ENCODE measurements around the gene DHRSX. TPM values are rescaled to one million over a fixed set of nuclear protein-coding genes. Genes with fewer than 3 reads are reported as not detected.
"Not testable (repeated sequence)": the region's sequence is repeated elsewhere in the genome, so short reads cannot be mapped to it uniquely, and the experiment has no call there.

DHRSX gene
- total RNA-seq, 4 donors from 2014 or later = 8.2 to 35.7 (median 16.1) TPM

DNA sequence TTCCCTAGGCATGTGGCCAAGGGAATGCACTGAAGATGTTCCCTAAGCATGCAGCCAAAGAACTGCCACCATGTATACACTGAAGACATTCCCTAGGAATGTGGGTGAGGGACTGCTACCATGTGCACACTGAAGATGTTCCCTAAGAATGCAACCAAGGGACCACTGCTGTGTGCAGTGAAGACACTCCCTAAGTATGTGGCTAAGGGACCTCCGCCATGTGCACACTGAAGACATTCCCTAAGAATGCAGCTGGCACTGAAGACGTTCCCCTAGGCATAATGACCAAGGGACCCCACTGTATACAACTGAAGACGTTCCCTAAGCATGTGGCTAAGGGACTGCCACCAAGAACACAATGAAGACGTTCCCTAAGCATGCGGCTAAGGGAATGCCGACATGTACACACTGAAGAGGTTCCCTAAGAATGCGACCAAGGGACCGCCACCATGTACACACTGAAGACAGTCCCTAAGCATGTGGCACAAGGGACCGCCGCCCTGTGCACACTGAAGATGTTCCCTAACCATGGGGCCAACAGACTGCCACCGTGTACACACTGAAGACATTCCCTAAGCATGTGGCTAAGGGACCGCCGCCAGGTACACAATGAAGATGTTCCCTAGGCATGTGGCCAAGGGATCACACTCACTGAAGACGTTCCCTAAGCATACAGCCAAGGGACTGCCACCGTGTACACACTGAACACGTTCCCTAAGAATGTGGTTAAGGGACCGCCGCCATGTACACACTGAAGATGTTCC lies 25.6 kb downstream of the DHRSX start:
- Histone ChIP-seq H3K9me3 (no peaks in the 10 kb centered on the region), H3K36me3 (no peaks in the 10 kb centered on the region), H3K27me3 (no peaks in the 10 kb centered on the region), H3K4me1 (no peaks in the 10 kb centered on the region), H3K27ac (no peak overlapping the region), H3K4me3 (no peak overlapping the region)
- peak in 1 of 2 donors; percentile 44 for DNase-seq (ENCODE audit: low spot score in 2 of 2)
- TF ChIP-seq POLR2A (IDR thresholded peaks at IDR 0.05) = no peak
- no peak for TF ChIP-seq POLR2AphosphoS5 (IDR thresholded peaks at IDR 0.05)
- TF ChIP-seq, protein P1, sequence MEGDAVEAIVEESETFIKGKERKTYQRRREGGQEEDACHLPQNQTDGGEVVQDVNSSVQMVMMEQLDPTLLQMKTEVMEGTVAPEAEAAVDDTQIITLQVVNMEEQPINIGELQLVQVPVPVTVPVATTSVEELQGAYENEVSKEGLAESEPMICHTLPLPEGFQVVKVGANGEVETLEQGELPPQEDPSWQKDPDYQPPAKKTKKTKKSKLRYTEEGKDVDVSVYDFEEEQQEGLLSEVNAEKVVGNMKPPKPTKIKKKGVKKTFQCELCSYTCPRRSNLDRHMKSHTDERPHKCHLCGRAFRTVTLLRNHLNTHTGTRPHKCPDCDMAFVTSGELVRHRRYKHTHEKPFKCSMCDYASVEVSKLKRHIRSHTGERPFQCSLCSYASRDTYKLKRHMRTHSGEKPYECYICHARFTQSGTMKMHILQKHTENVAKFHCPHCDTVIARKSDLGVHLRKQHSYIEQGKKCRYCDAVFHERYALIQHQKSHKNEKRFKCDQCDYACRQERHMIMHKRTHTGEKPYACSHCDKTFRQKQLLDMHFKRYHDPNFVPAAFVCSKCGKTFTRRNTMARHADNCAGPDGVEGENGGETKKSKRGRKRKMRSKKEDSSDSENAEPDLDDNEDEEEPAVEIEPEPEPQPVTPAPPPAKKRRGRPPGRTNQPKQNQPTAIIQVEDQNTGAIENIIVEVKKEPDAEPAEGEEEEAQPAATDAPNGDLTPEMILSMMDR (IDR thresholded peaks at IDR 0.05) = no peak
- no peak for TF ChIP-seq EP300 (IDR thresholded peaks at IDR 0.05)
- 83% methylated on average over 18 of the region's 18 CpGs for WGBS

DNA sequence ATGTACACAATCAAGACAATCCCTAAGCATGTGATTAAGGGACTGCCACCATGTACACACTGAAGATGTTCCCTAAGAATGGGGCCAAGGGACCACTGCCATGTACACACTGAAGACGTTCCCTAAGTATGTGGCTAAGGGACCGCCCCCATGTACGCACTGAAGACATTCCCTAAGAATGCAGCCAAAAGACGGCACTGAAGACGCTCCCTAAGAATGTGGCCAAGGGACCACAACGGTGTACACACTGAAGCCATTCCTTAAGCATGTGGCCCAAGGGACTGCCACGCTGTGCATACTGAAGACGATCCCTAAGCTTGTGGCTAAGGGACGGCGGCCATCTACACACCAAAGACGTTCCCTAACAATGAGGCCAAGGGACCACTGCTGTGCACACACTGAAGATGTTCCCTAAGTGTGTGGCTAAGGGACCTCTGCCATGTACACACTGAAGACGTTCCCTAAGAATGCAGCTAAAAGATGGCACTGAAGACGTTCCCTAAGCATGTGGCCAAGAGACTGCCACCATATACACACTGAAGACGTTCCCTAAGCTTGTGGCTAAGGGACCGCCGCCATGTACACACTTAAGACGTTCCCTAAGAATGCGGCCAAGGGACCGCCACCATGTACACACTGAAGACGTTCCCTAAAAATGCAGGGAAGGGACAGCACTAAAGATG lies 26.4 kb downstream of the DHRSX start:
- no peak for TF ChIP-seq POLR2AphosphoS5 (IDR thresholded peaks at IDR 0.05)
- TF ChIP-seq, protein P1 (IDR thresholded peaks at IDR 0.05) = no peak
- no peak for TF ChIP-seq POLR2A (IDR thresholded peaks at IDR 0.05)
- TF ChIP-seq EP300 (IDR thresholded peaks at IDR 0.05) = no peak
- 81% methylated on average over 8 of the region's 20 CpGs for WGBS

DNA sequence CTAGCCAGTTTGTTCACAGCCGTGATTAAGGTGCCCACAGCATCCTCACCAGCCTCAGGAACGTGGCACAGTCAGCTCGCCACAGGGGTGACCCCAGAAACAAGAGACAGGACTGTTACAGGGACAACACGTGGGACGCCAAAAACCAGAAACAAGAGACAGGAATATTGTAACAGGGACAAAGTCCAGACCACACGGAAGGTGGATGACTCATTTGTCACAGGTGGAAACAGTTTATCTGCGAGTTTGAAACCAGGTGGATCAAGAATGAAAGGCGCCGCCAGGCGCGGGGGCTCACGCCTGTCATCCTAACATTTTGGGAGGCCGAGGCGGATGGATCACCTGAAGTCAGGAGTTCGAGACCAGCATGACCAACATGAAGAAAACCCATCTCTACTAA lies 27.7 kb downstream of the DHRSX start:
- WGBS = 80% methylated on average over 15 of the region's 15 CpGs
- peak; percentile 5 to 53 for DNase-seq (ENCODE audit: low spot score in 2 of 2)
- H3K27ac ChIP-seq, H3K9me3 ChIP-seq, H3K4me1 ChIP-seq, H3K4me3 ChIP-seq, H3K36me3 ChIP-seq, H3K27me3 ChIP-seq: not testable (repeated sequence)

More for the DNA sequence above, 26.4 kb downstream of the DHRSX start:
- Histone ChIP-seq H3K27me3 (no peaks in the 10 kb centered on the region), H3K36me3 (no peaks in the 10 kb centered on the region), H3K9me3 (no peaks in the 10 kb centered on the region), H3K4me3 (no peak overlapping the region), H3K27ac (no peak overlapping the region), H3K4me1 (no peaks in the 10 kb centered on the region)
- DNase-seq (ENCODE audit: low spot score in 2 of 2) = peak in 1 of 2 donors; percentile 38

DNA sequence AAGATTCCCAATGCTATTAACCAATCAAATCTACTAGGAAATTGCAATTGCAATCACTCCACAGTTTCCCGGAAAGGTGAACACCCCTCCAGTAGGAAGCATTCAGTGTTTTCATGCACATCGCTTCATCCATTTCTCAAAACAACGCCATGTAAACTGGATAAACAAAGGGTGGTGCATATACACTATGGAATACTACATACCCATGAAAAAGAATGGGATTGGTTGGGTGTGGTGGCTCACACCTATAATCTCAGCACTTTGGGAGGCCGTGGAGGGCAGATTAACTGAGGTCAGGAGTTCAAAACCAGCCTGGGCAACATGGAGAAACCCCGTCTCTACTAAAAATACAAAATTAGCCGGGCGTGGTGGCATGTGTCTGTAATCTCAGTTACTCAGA lies 29.1 kb downstream of the DHRSX start:
- no peak for TF ChIP-seq POLR2A (IDR thresholded peaks at IDR 0.05)
- no peak for TF ChIP-seq POLR2AphosphoS5 (IDR thresholded peaks at IDR 0.05)
- no peak for TF ChIP-seq EP300 (IDR thresholded peaks at IDR 0.05)
- TF ChIP-seq, protein P1 (IDR thresholded peaks at IDR 0.05) = no peak
- WGBS = 97% methylated on average over 7 of the region's 7 CpGs
- no peaks in the 10 kb centered on the region for H3K9me3 ChIP-seq

DNA sequence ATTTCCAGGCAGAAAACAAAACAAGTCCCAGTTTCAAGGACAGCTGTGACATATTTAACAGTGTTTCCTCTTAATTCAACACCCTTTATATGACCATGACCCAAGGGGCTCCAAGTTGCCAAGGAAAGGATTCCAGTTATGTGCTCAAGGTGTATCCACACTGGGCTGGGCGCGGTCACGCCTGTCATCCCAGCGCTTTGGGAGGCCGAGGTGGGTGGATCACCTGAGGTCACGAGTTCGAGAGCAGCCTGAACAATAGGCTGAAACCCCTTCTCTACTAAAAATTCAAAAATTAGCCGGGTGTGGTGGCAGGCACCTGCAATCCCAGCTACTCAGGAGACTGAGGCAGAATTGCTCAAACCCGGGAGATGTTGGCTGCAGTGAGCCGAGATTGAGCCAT lies 29.6 kb downstream of the DHRSX start:
- not testable (repeated sequence) for H3K27ac ChIP-seq; H3K9me3 ChIP-seq; DNase-seq (ENCODE audit: low spot score in 2 of 2); H3K4me1 ChIP-seq; H3K4me3 ChIP-seq; H3K36me3 ChIP-seq; H3K27me3 ChIP-seq
- WGBS = 93% methylated on average over 10 of the region's 10 CpGs

More for the DNA sequence above, 29.1 kb downstream of the DHRSX start:
- no peak overlapping the region for H3K27ac ChIP-seq
- no peaks in the 10 kb centered on the region for H3K4me1 ChIP-seq
- no peak overlapping the region for H3K4me3 ChIP-seq
- no peaks in the 10 kb centered on the region for H3K27me3 ChIP-seq
- no peak for DNase-seq (ENCODE audit: low spot score in 2 of 2)
- H3K36me3 ChIP-seq = no peaks in the 10 kb centered on the region

DNA sequence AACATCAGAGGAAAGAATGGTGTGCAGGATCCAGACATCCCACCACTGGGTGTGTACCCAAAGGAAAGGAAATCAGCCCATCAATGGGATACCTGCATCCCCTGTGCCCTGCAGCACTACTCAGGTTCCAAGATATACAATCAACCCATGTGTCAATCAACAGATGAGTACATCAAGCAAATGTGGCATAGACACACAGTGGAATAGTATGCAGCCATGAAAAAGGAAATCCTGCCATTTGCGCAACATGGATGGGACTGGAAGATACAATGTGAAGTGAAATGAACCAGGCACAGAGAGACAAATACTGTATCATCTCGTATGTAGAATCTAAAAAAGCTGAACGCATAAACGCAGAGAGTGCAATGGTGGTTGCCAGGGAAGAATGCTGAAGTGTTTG lies 30.9 kb downstream of the DHRSX start:
- not testable (repeated sequence) for H3K4me3 ChIP-seq; H3K36me3 ChIP-seq; H3K27me3 ChIP-seq; H3K27ac ChIP-seq; H3K4me1 ChIP-seq; H3K9me3 ChIP-seq; DNase-seq (ENCODE audit: low spot score in 2 of 2)
- 91% methylated on average over 4 of the region's 4 CpGs for WGBS
